ENCODE data around the gene PODXL2.

DNA sequence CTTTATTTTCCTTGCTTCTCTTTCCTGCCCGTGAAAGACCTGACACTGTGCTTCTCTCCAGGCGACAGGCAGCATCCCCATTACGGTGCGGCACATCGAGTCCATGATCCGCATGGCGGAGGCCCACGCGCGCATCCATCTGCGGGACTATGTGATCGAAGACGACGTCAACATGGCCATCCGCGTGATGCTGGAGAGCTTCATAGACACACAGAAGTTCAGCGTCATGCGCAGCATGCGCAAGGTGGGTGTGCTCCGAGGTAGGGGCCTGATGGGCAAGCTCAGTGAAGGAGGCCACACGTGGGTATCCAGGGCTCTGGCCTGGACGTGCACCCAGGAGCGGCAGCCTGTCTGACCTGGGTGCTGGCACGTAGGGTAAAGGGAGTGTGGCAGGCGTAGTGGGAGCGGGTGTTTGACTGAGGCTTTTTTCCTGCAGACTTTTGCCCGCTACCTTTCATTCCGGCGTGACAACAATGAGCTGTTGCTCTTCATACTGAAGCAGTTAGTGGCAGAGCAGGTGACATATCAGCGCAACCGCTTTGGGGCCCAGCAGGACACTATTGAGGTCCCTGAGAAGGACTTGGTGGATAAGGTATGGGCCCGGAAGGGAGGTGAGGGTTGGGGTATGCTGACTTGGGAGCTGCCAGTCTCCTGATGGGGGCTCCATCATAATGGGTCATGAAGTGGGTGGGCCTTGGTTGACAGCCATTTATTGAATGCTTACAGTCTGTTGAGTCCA, 8.2 kb upstream of the PODXL2 start:
- TF ChIP-seq POLR2A (IDR thresholded peaks at IDR 0.05; ENCODE audit: low read depth, low read length) (no peak; the same call in 1 of the 2 replicates), TAF1 (IDR thresholded peaks at IDR 0.05; ENCODE audit: borderline replicate concordance, low read depth, low read length) (no peak)
